Measurements from ENCODE around the gene KLHL18.
"Not testable (repeated sequence)": the region's sequence is repeated elsewhere in the genome, so short reads cannot be mapped to it uniquely, and the experiment has no call there.

Gene KLHL18

GRCh38 chr3:47301456-47301855 lies 18.7 kb downstream of the KLHL18 start:
- no peak for DNase-seq (ENCODE audit: low spot score)
- no peak for TF ChIP-seq CTCF (IDR thresholded peaks at IDR 0.05; ENCODE audit: extremely low read depth, missing control alignments)

GRCh38 chr3:47306022-47306421 lies 23.3 kb downstream of the KLHL18 start:
- no peak for TF ChIP-seq CTCF (IDR thresholded peaks at IDR 0.05; ENCODE audit: extremely low read depth, missing control alignments)
- DNase-seq (ENCODE audit: low spot score) = no peak

- DNase-seq (ENCODE audit: low spot score) = not testable (repeated sequence)
Observed at GRCh38 chr3:47309231-47309630, 26.5 kb downstream of the KLHL18 start.

DNA sequence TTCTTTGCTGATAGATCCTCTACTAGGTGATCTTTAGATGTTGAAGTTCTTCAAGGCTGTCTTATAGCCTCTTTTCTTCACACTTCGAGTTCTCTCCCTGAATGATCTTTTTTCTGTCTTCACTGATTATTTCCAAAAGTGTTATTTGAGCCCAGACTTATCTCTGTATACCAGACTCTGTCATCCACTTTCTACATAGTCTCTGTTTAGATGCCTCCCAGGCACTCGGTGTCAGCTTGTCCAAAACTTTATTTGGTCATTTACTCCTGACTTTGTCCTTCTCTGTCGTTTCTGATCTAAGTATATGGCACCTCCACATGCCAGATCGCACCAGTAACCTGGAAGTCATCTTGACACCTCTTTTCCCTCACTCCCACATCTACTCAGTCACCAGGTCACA lies 27.6 kb downstream of the KLHL18 start:
- DNase-seq (ENCODE audit: low spot score) = no peak

GRCh38 chr3:47313341-47314055 lies 30.8 kb downstream of the KLHL18 start:
- no peak for DNase-seq (ENCODE audit: low spot score)
- TF ChIP-seq CTCF (IDR thresholded peaks at IDR 0.05; ENCODE audit: extremely low read depth, missing control alignments) = no peak

More for the DNA sequence above, 27.6 kb downstream of the KLHL18 start:
- no peak for TF ChIP-seq CTCF (IDR thresholded peaks at IDR 0.05; ENCODE audit: extremely low read depth, missing control alignments)

- no peak for TF ChIP-seq CTCF (IDR thresholded peaks at IDR 0.05; ENCODE audit: extremely low read depth, missing control alignments)
- no peak for DNase-seq (ENCODE audit: low spot score)
Observed at GRCh38 chr3:47314056-47314764, 31.5 kb downstream of the KLHL18 start.

DNA sequence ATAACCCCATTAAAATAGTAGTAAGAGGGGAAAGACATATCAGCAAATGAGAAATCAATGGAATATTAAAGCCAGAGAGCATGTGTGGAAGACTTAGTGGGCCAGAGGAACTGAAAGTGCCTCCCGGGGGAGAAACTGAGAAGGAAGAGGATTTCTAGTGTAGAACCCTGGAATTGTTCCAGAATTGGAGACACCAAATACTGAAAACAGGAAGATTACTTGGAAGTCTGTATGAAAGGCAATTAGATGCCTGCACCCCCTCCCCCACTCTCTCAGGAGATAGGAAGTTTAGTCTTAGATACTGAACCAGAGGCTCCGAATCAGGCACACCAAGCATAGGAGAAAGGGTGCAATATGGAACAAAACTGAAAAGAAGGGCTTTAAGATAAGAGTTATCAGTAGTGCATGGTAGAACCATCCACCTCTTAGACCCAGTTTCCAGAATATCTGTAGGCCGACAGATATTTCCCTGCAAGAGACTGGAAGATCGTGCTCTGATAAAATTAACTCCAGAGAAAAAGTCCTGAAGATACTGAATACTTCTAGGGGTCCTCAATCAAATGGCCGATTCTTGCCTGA lies 32.4 kb downstream of the KLHL18 start:
- no peak for DNase-seq (ENCODE audit: low spot score)
- TF ChIP-seq CTCF (IDR thresholded peaks at IDR 0.05; ENCODE audit: extremely low read depth, missing control alignments) = no peak

DNA sequence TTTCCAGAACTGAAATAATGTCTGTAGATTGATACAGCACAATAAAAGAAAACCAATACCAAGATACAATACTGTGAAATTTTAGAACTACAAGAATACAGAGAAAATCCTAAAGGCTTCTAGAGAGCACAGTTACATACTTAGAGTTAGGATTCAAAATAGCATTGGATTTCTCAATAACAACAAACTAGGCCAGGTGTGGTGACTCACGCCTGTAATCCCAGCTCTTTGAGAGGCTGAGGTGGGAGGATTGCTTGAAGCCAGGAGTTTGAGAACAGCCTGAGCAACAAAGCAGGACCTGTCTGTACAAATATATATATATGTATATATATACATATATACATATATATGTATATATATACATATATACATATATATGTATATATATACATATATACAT lies 33.4 kb downstream of the KLHL18 start:
- DNase-seq (ENCODE audit: low spot score) = not testable (repeated sequence)
